Fibroblast of skin of abdomen (primary cell): Measurements from ENCODE around the gene TMEM247.
"Not testable (repeated sequence)": the region's sequence is repeated elsewhere in the genome, so short reads cannot be mapped to it uniquely, and the experiment has no call there.

ENCODE experiments used
- DNase-seq: peaks from one replicate; pipeline ENCODE4 v3.0.0-alpha.2; 2013

The TMEM247 gene

DNA sequence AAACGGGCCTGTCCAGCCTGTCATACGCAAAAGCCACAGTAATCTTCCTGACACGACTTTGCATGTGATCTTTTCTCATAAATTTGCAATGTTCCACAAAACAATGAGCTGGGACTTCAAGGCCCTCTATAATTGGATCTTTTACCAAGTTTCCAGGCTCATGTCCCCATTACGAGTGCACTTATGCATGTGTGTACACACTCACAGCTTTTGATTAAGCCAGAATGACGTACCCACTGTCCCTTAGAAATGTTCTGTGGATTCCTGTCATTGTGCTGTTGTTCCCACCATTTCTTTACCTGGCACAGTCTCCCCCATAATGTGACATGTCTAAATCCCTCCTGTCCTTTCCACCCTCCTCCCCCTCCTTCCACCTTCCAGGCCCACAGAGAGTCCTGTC is 19.7 kb upstream of the TMEM247 start:
- DNase-seq = no peak

DNA sequence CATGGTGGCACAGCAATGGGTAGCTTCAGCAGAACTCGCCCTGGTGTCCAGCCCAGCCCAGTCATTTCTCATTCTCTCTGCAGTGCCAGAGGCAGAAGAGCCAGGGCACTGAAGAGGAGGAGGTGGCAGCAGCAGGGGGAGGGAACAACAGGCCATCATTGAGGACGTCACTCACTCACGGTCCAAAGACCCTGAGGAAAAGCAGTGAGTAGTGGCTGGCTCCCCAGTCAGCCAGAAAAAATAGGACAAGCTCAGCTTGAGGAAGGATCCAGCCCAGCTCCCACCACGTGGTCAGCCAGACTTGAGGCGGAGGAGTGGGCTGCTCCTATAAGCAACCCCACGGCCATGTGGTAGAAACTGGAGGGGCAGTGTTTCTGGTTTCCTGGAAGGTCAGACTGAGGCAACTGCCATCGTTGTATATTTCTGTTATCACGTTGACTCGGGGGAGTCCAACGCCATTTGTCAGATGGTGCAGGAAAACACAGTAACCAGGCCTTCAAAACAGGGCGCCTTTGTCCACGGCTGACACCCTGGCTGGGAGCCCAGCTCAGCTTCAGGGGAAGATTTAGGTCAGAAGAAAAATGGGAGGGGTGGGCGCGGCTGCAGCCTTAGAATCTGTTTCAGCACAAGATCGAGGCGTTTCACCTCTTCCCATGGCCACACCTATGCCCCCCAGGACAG is 19.0 kb upstream of the TMEM247 start:
- DNase-seq = no peak

DNA sequence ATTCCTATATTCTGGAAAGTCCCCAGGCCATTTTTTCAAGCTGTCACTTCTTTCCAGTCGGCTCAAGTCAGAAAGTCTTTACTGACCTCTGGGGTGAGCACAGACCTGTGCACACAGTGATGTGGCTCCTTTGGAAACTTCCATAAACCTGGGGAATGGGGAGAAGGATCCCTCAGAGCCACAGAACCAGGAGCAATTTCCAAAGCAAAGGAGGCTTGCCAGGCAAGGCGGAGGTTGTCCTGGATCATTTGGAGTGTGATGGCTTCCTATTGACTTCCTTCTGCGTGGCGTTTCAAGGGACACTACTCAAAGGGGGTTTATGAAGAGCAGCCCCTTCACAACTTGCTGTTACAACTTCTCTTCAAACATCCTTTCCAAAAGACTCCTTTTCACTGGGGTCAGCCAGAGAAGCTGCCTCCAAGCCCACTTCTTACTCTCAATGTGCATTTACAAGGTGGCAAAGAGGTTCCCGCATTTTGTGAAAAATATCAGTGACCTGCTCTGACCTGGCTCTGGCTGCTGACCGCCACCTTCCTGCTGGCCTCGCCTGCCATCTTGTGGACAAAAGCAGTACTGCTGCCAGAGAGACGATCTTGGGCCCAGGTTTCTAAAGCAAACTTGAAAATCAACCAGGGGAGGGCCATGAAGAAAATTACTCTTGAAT is 18.2 kb upstream of the TMEM247 start:
- DNase-seq = peak; percentile 32

DNA sequence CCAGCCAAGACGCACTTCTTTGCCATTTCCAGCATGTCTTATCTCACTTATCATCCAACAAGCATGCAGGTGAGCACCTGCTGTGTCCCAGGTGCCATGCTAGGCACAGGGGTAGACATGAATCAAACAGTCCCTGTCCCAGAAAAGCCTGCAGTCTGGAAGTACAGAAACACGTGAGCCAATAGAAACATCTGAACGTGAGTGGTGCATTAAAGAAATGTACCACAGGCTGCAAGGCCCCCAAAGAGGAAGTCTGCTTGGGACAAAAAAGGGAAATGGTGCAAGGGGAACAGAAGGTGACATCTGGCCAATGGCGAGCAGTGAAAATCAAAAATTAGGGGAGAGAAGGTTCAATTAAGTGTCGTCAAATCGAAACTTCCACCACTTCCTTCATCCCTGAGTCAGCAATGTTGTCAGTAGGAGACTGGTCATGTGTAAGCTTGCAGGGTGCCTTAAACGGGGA is 17.6 kb upstream of the TMEM247 start:
- no peak for DNase-seq

GRCh38 chr2:46462936-46463335 is 16.4 kb upstream of the TMEM247 start:
- DNase-seq = peak; percentile 64

GRCh38 chr2:46469116-46469515 is 10.2 kb upstream of the TMEM247 start:
- DNase-seq = peak; percentile 29

GRCh38 chr2:46469700-46470099 is 9.7 kb upstream of the TMEM247 start:
- DNase-seq = no peak

GRCh38 chr2:46470114-46470628 is 9.2 kb upstream of the TMEM247 start:
- DNase-seq = no peak

GRCh38 chr2:46471019-46471583 is 8.3 kb upstream of the TMEM247 start:
- DNase-seq = no peak

DNA sequence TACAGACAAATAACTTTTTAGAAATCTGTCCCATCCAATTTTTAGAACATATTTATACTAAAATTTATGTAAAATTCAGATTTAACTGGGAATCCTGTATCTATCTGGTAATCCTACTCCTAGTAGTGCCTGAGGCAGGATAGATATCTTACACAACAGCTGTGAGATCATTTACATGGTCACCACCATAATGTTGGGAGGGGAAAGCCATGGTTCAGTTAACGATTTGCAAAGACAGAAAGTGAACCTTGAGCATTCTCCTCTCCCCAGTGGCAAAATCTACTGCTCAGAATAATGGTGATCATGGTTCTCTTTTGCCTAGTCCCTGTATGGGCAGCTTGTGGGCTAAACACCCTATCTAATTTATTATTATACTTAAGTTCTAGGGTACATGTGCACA is 7.7 kb upstream of the TMEM247 start:
- no peak for DNase-seq

GRCh38 chr2:46472165-46472564 is 7.2 kb upstream of the TMEM247 start:
- not testable (repeated sequence) for DNase-seq

- not testable (repeated sequence) for DNase-seq
Measured at GRCh38 chr2:46477462-46477861, 1.9 kb upstream of the TMEM247 start.

GRCh38 chr2:46477925-46478324 is 1.4 kb upstream of the TMEM247 start:
- no peak for DNase-seq

DNA sequence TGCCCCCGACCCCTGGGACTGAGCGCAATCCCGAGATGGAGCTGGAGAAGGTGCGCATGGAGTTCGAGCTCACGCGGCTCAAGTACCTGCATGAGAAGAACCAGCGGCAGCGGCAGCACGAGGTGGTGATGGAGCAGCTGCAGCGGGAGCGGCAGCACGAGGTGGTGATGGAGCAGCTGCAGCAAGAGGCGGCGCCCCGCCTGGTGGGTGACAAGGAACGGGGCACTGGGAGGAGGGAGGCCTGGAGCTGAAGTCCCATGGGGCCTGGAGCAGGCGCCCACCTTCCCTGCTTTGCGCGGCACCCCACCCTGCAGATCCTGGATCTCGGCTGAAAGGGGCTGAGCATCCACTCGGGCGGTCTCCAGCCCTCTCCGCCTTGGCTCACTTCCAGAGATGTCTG is 1.2 kb downstream of the TMEM247 start:
- no peak for DNase-seq

- DNase-seq = peak; percentile 79
Measured at GRCh38 chr2:46481198-46482193, 2.1 kb downstream of the TMEM247 start.

DNA sequence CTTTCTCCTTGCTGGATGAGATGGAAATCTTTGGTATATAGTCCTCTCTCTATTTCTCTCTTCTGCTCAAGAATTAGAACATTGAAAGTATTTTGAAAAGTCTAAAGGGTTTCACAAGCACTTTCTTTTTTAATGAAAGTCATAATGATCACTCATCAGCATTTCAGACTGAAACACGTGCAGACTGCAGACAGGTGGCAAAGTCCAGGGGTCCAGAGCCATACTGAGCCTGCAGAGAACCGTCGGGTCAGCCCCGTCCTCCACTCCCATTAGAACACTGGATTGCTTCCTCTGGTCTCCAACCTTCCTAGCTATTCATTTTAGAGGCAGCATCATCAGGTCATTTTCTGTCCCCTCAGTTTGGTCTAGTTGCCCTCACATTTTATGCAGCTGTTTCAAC is 3.1 kb downstream of the TMEM247 start:
- DNase-seq = no peak

DNA sequence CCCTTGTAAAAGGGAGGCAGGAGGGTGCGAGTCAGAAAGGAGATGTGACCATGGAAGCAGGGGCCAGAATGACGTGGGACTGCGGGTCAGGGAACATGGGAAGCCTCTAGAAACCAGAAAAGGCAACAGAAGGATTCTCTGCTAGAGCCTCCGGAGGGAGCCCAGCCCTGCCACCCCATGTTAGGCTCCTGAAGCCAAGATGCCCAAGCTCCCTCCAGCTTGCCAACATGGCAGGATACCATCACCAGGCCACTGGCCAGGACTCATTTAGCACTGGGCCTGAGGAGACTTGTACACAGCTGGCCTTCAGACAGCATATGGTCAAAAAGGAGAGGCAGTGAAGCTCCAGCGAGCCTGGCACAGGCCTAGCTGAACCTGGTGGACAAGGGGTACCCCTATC is 5.6 kb downstream of the TMEM247 start:
- no peak for DNase-seq

DNA sequence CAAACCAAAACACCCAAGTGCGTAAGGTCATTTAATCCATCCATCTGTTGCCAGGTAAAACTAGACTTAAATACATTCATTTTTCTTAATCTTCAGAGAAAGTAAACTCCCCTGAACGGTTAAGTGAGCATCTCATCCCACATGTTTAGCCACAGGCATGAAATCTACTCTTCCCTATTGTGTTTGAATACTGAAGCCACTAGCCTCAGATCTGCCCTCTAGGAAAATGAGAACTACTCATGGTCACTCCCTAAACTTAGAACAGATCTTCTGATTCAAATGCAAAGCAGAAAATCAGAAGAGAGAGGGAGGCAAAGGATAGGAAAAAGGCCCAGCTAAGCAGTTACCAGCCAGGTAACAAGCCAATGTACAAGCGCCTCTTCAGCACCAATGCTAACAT is 7.1 kb downstream of the TMEM247 start:
- DNase-seq = no peak

- DNase-seq = peak; percentile 57
Measured at GRCh38 chr2:46487667-46488335, 8.4 kb downstream of the TMEM247 start.

- no peak for DNase-seq
Measured at GRCh38 chr2:46488389-46488788, 9.0 kb downstream of the TMEM247 start.

GRCh38 chr2:46489423-46490174 is 10.2 kb downstream of the TMEM247 start:
- no peak for DNase-seq
